ENCODE data around the gene RNF217.
A peak's percentile ranks its signal among the peaks of the same experiment; 100 is the strongest.

Gene RNF217

DNA sequence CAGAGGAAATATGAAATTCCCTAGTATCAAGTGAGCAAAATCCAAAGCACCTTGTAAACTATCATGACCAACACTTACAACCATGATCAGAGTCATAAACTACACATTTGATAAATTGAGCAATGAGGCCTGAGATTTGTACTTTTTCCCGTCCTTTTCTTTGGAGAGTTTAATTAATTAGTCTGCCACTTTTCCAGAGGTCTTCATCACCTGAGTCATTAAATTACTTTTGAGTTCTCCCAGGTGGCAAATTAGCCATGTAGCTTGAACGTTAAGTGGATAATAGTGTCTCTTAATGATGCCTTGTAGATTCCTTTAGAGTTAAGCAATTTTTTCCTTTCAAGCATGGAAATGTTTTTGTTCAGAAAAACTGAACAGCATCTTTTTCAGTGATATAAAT, 75.6 kb downstream of the RNF217 start:
- H3K9ac ChIP-seq, result no peak overlapping the region
- no peaks in the 10 kb centered on the region for H4K20me1 ChIP-seq
- no peaks in the 10 kb centered on the region for H3K27me3 ChIP-seq
- H3K36me3 ChIP-seq, result no peaks in the 10 kb centered on the region
- H3K4me2 ChIP-seq, result no peak overlapping the region
- H3K4me1 ChIP-seq, result no peaks in the 10 kb centered on the region
- no peak for TF ChIP-seq Cebpa-rat (IDR thresholded peaks at IDR 0.05)
- H3K9me3 ChIP-seq (replicated peaks in 1 of 11), result 0 out of 22 replicates have a peak, but pooled peaks cover 0 to 4% (median 0%) of the 10 kb centered on the region in 11 experiments
- H3K4me3 ChIP-seq, result no peak overlapping the region
- H3K27ac ChIP-seq, result no peak overlapping the region

DNA sequence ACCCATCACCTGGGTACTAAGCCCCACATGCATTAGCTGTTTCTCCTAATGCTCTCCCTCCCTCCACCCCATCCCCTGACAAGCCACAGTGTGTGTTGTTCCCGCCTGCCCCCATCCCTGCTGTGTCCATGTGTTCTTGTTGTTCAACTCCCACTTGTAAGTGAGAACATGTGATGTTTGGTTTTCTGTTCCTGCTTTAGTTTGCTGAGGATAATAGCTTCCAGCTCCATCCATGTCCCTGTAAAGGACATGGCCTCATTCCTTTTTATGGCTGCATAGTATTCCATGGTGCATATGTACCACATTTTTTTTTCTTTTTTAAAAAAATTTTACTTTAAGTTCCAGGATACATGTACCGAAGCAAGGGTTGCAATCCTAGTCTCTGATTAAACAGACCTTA, 76.7 kb downstream of the RNF217 start:
- Histone ChIP-seq H4K20me1 (no peaks in the 10 kb centered on the region), H3K9ac (no peak overlapping the region), H3K4me1 (no peaks in the 10 kb centered on the region), H3K27ac (no peak overlapping the region), H3K4me3 (no peak overlapping the region), H3K4me2 (no peak overlapping the region), H3K9me3 (replicated peaks in 1 of 11) (0 out of 22 replicates have a peak, but pooled peaks cover 0 to 4% (median 0%) of the 10 kb centered on the region in 11 experiments), H3K36me3 (no peaks in the 10 kb centered on the region), H3K27me3 (no peaks in the 10 kb centered on the region)
- no peak for TF ChIP-seq Cebpa-rat (IDR thresholded peaks at IDR 0.05)

DNA sequence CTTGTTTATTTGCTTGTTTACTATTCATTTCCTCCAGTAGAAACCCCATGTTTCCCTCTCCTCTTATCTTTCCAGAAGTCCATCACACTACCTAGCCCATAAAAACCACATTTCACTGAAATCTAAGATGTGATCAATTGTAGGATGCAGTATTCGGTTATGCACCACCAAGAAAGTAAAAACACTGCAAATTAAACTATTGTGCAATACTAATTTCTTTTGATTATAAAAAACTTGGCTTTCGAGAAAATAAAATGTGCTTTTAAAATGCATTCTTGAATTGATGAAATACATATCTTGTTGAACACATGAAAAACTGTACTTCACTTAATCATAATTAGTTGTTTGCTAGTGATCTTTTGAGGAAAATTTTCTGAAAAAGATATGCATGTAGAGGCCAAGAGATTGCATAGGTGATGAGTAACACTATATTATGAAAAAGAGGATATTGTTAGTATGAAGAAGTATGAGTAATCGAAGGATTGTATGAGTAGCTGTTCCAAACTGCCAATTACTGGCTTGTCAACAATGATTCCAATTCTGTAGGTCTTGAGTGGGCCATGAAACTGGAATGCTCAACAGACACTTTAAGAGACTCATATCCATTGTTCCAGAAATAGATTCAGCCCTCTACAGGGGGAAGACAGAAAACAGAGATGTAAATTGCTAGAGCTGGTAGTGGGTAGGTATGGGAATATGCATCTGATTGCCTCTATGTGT, 79.7 kb downstream of the RNF217 start:
- H3K4me2 ChIP-seq, result no peak overlapping the region
- no peaks in the 10 kb centered on the region for H4K20me1 ChIP-seq
- no peaks in the 10 kb centered on the region for H3K36me3 ChIP-seq
- TF ChIP-seq Cebpa-rat (IDR thresholded peaks at IDR 0.05), result peak in 1 of 11 experiments; percentile 71; a peak in 1 of 22 replicates
- H3K4me1 ChIP-seq, result no peaks in the 10 kb centered on the region
- no peak overlapping the region for H3K4me3 ChIP-seq
- H3K9me3 ChIP-seq (replicated peaks in 1 of 11), result 0 out of 22 replicates have a peak, but pooled peaks cover 0 to 4% (median 0%) of the 10 kb centered on the region in 11 experiments
- no peak overlapping the region for H3K27ac ChIP-seq
- H3K9ac ChIP-seq, result no peak overlapping the region
- no peaks in the 10 kb centered on the region for H3K27me3 ChIP-seq

DNA sequence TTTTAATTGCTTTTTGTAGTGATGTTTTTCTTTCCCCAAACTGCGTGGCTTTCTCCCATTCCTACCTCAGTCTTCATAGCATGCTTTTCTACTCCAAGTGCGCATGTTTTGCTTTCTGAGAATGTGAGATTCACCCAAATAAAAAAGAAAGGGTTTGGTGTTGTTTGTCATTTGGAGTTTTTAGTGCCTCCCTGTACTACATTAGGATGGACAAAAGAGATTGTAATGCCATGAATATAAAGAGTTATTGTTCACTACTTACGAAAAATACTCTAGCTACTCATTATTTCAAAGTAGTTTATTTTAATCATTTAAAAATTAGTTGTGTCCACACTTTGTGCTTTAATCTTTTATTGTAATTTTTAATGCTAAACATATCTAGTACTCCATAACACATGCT, 81.8 kb downstream of the RNF217 start:
- H3K9ac ChIP-seq, result no peak overlapping the region
- 0 out of 22 replicates have a peak, but pooled peaks cover 0 to under 1% (median 0%) of the 10 kb centered on the region in 11 experiments for H3K9me3 ChIP-seq (replicated peaks in 1 of 11)
- no peaks in the 10 kb centered on the region for H3K27me3 ChIP-seq
- no peaks in the 10 kb centered on the region for H3K36me3 ChIP-seq
- no peaks in the 10 kb centered on the region for H4K20me1 ChIP-seq
- no peaks in the 10 kb centered on the region for H3K4me1 ChIP-seq
- no peak overlapping the region for H3K4me2 ChIP-seq
- H3K27ac ChIP-seq, result no peak overlapping the region
- no peak overlapping the region for H3K4me3 ChIP-seq
- TF ChIP-seq Cebpa-rat (IDR thresholded peaks at IDR 0.05), result no peak

DNA sequence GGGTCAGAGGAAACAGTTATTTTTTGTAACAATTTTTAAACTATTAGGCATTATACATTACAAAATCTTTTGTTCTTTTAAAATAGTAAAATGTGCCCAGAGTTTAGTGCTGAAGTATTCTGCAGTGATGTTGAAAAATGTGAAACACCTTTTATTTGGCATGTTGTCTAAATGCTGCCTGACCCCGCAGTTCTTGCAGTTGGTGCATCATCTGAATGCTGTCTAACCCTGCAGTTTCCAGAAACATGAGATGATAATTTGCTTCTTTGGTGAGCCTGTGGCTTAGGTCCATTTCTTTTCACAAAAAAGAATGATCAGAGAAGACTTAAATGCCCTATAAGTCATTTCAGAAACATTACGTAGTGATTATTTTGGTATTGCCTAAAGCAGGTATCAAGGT, 82.4 kb downstream of the RNF217 start:
- Histone ChIP-seq H3K27ac (no peak overlapping the region), H4K20me1 (no peaks in the 10 kb centered on the region), H3K4me1 (no peaks in the 10 kb centered on the region), H3K4me2 (no peak overlapping the region), H3K4me3 (no peak overlapping the region), H3K36me3 (no peaks in the 10 kb centered on the region), H3K9me3 (replicated peaks in 1 of 11) (no peaks in the 10 kb centered on the region), H3K27me3 (no peaks in the 10 kb centered on the region), H3K9ac (no peak overlapping the region)
- TF ChIP-seq Cebpa-rat (IDR thresholded peaks at IDR 0.05), result no peak

DNA sequence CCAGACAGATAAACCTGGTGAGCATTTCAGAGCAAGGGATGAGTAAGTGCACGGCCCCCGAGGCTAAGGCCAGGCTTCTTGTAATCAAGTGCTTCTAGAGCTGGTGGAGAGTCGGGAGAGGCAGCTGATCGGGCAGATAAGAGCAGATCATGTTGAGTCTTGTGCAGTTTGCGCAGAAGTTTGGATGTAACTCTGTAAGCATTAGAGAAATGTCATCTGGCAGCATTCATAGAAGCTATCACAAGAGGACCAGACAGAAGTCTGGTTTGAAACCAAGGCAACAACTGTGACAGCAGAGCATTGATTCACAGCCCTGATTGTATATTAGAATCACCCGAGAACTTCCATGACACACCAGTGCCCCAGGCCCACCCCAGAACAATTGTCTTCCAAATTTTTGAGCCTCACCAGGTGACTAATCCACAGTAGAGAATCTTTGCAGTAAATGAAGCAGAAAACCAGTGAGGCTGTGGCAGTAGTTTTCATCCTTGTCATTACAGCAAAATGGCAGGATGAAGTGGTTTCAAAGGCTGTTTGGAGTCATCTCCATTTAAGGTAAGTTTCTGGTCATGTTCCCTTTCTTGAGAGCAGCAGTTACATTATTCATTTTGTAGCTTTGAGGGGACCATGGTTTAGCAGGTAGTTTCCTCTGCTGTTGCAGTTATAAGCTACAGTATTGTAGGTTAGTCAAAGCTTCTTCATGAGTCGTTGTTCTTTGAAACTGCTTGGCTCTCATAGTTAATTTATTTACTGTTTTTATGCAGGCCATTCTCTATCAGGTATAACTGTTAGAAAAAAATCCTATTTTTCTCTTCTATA, 84.1 kb downstream of the RNF217 start:
- Histone ChIP-seq H3K4me3 (no peak overlapping the region), H3K4me1 (no peaks in the 10 kb centered on the region), H3K27me3 (no peaks in the 10 kb centered on the region), H3K27ac (no peak overlapping the region), H3K9ac (no peak overlapping the region), H3K36me3 (no peaks in the 10 kb centered on the region), H4K20me1 (no peaks in the 10 kb centered on the region), H3K4me2 (no peak overlapping the region), H3K9me3 (replicated peaks in 1 of 11) (no peaks in the 10 kb centered on the region)
- no peak for TF ChIP-seq Cebpa-rat (IDR thresholded peaks at IDR 0.05)

DNA sequence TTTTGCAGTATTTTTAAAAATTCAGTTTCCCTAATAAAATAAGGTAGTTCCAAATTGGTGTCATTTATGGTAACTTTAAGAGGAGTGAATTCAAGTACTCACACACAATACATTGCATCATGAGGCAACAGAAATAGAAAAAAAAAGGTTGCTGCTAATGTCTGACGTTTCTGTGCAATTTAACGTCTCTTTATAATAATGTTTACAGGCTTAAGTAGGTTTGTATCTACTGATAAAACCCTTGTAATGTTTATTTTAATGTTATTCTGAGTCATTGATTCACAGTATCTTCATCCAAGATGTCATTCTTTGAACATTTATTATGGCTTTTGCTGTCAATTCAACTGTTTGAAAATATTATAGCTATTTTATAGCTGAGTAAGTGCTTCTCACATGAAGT, 86.0 kb downstream of the RNF217 start:
- no peaks in the 10 kb centered on the region for H3K27me3 ChIP-seq
- H3K9me3 ChIP-seq (replicated peaks in 1 of 11), result no peaks in the 10 kb centered on the region
- no peaks in the 10 kb centered on the region for H3K36me3 ChIP-seq
- H4K20me1 ChIP-seq, result no peaks in the 10 kb centered on the region
- TF ChIP-seq Cebpa-rat (IDR thresholded peaks at IDR 0.05), result no peak
- H3K27ac ChIP-seq, result no peak overlapping the region
- H3K9ac ChIP-seq, result no peak overlapping the region
- H3K4me2 ChIP-seq, result no peak overlapping the region
- no peaks in the 10 kb centered on the region for H3K4me1 ChIP-seq
- no peak overlapping the region for H3K4me3 ChIP-seq

DNA sequence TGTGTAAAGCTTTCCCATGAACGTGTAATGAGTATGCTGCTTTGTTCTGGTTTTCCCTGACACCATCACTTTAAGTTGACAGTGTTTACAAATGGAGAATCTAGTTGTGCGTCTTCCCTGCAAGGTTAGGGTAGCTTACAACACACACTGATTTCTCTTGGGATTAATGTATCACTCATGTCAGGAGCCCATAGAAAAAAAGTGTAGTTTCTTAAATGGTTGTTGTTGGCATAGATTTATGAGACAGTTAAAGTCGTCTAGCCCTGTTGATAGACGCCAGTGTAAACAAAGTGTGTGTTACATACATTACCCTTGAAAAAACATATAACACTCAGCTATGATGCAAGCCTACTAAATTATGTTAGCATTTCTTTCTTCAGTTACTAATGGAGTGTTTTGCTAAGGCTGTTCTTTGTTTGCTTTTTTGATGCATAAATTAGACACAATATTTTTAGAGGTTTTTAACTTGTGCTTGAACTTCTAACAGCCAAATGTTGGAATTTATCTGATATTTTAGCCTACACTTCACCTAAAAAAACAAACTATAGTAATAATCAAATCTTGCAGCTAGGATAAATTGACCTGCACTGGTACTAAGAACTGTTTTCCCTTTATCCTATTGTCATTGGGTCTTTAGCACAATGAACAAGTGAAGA, 88.6 kb downstream of the RNF217 start:
- Histone ChIP-seq H3K4me2 (no peak overlapping the region), H4K20me1 (no peaks in the 10 kb centered on the region), H3K36me3 (no peaks in the 10 kb centered on the region), H3K4me1 (no peaks in the 10 kb centered on the region), H3K4me3 (no peak overlapping the region), H3K27ac (no peak overlapping the region), H3K27me3 (no peaks in the 10 kb centered on the region), H3K9me3 (replicated peaks in 1 of 11) (no peaks in the 10 kb centered on the region), H3K9ac (no peak overlapping the region)
- TF ChIP-seq Cebpa-rat (IDR thresholded peaks at IDR 0.05), result no peak

DNA sequence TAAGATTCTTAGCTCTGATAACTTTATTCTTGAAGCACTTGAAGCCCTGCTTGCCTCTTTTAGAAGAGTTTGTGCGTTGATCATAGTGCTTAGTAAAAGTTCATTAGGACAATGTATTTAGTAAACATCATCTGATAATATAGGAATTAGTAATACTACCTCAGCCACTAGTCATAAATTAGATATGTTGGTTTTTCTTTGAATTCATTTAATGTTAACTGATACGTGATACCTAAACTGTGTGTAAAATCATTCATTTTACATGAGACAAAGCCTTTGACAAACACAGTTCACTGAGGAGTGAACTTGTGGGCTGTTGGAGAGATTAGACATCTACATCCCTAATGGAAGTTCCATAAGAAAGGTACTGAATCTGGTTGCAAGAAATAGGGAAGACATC, 91.6 kb downstream of the RNF217 start:
- no peak for TF ChIP-seq Cebpa-rat (IDR thresholded peaks at IDR 0.05)
- no peaks in the 10 kb centered on the region for H3K9me3 ChIP-seq (replicated peaks in 1 of 11)
- no peaks in the 10 kb centered on the region for H3K36me3 ChIP-seq
- H4K20me1 ChIP-seq, result no peaks in the 10 kb centered on the region
- no peak overlapping the region for H3K27ac ChIP-seq
- no peaks in the 10 kb centered on the region for H3K4me1 ChIP-seq
- H3K4me3 ChIP-seq, result no peak overlapping the region
- no peak overlapping the region for H3K4me2 ChIP-seq
- no peak overlapping the region for H3K9ac ChIP-seq
- H3K27me3 ChIP-seq, result no peaks in the 10 kb centered on the region
